GM23338 (cell line): ENCODE measurements around the gene PLEKHG5. TPM values are rescaled to one million over a fixed set of nuclear protein-coding genes. Genes with fewer than 3 reads are reported as not detected.

Experiments used
- ATAC-seq: fragments of 200-7000 bp; cut with Tn5 transposase; 3 replicates; pipeline ENCODE4 v1.9.1; 2020
- DNase-seq: peaks from one replicate; pipeline ENCODE4 v3.0.0-alpha.2; 2015; ENCODE audit warnings: low spot score
- H2AFZ ChIP-seq: fragments of 200-600 bp; sonication (generic); 2 replicates; pipeline ENCODE4 v1.8.0; 2016; ENCODE audit warnings: antibody characterized with exemption, mild to moderate bottlenecking, moderate library complexity
- H3F3A ChIP-seq: fragments of 200-600 bp; sonication (generic); replicated peaks from 2 replicates; pipeline ENCODE4 v1.8.0; 2017; ENCODE audit warnings: antibody characterized with exemption, mixed run types, low read depth
- H3K27ac ChIP-seq: fragments of 200-600 bp; sonication (generic); 2 replicates; pipeline ENCODE4 v1.6.1; 2016; ENCODE audit warnings: low read depth
- H3K27me3 ChIP-seq: fragments of 200-600 bp; sonication (generic); 2 replicates; pipeline ENCODE4 v1.8.0; 2016; ENCODE audit warnings: mild to moderate bottlenecking, mixed run types, moderate library complexity; ENCODE audit not compliant: insufficient read depth
- H3K36me3 ChIP-seq: fragments of 200-600 bp; sonication (generic); 2 replicates; pipeline ENCODE4 v1.8.0; 2016; ENCODE audit warnings: mild to moderate bottlenecking; ENCODE audit not compliant: insufficient read depth
- H3K4me1 ChIP-seq: fragments of 200-600 bp; sonication (generic); 2 replicates; pipeline ENCODE4 v1.8.0; 2016; ENCODE audit warnings: mild to moderate bottlenecking, moderate library complexity; ENCODE audit not compliant: insufficient read depth
- H3K4me2 ChIP-seq: fragments of 200-600 bp; sonication (generic); 2 replicates; pipeline ENCODE4 v1.7.1; 2017; ENCODE audit warnings: mixed run types
- H3K4me3 ChIP-seq: fragments of 200-600 bp; sonication (generic); 2 replicates; pipeline ENCODE4 v1.6.1; 2016; ENCODE audit warnings: mixed run types
- H3K79me2 ChIP-seq: fragments of 200-600 bp; sonication (generic); replicated peaks from 2 replicates; pipeline ENCODE4 v1.8.0; 2017; ENCODE audit warnings: mild to moderate bottlenecking; ENCODE audit not compliant: insufficient read depth
- H3K9me2 ChIP-seq: fragments of 200-600 bp; sonication (generic); 2 replicates; pipeline ENCODE4 v1.8.0; 2017; ENCODE audit not compliant: insufficient read depth
- H4K20me1 ChIP-seq: fragments of 200-600 bp; sonication (generic); replicated peaks from 2 replicates; pipeline ENCODE4 v1.8.0; 2017; ENCODE audit warnings: mild to moderate bottlenecking; ENCODE audit not compliant: insufficient read depth
- H3K27ac Mint-ChIP-seq: 2 replicates; pipeline ENCODE4 v1.8.0; 2020; ENCODE audit warnings: inconsistent platforms, mild to moderate bottlenecking, moderate library complexity, mixed read lengths
- H3K27me3 Mint-ChIP-seq: 3 replicates; pipeline ENCODE4 v1.8.0; 2022; ENCODE audit warnings: low read depth, mild to moderate bottlenecking, moderate library complexity, mixed read lengths, inconsistent platforms; ENCODE audit not compliant: insufficient read depth, poor library complexity
- H3K36me3 Mint-ChIP-seq: 3 replicates; pipeline ENCODE4 v1.8.0; 2021; ENCODE audit warnings: low read depth, mild to moderate bottlenecking, inconsistent platforms, moderate library complexity, mixed read lengths
- H3K4me1 Mint-ChIP-seq: 3 replicates; pipeline ENCODE4 v1.8.0; 2020; ENCODE audit warnings: mild to moderate bottlenecking, inconsistent platforms, mixed read lengths
- H3K4me3 Mint-ChIP-seq: 3 replicates; pipeline ENCODE4 v1.8.0; 2021; ENCODE audit warnings: moderate library complexity, mild to moderate bottlenecking, inconsistent platforms, mixed read lengths
- H3K9me3 Mint-ChIP-seq: 3 replicates; pipeline ENCODE4 v1.8.0; 2020; ENCODE audit warnings: moderate library complexity, mild to moderate bottlenecking, inconsistent platforms, mixed read lengths
- CREB1 ChIP-seq: fragments of 250-450 bp; sonication (Bioruptor Pico); IDR thresholded peaks from 2 replicates; pipeline ENCODE4 v1.5.0; 2020; ENCODE audit warnings: low read depth, mild to moderate bottlenecking, moderate library complexity
- ETS1 ChIP-seq: IDR thresholded peaks from 2 replicates; pipeline ENCODE4 v1.6.1; 2016; ENCODE audit warnings: antibody characterized with exemption
- NANOG ChIP-seq: IDR thresholded peaks from 2 replicates; pipeline ENCODE4 v1.6.1; 2016; ENCODE audit warnings: antibody characterized with exemption, borderline replicate concordance
- POLR2AphosphoS5 ChIP-seq: IDR thresholded peaks from 2 replicates; pipeline ENCODE4 v1.6.1; 2016; ENCODE audit warnings: antibody characterized with exemption, low read depth
- REST ChIP-seq: IDR thresholded peaks from one replicate; pipeline ENCODE4 v1.6.1; 2018; ENCODE audit warnings: antibody characterized with exemption; ENCODE audit not compliant: unreplicated experiment
- STAT1 ChIP-seq: IDR thresholded peaks from one replicate; pipeline ENCODE4 v1.6.1; 2016; ENCODE audit warnings: antibody characterized with exemption; ENCODE audit not compliant: unreplicated experiment
- ZNF114 ChIP-seq: fragments of 250-450 bp; sonication (Bioruptor Pico); IDR thresholded peaks from 2 replicates; pipeline ENCODE4 v1.5.0; 2020; ENCODE audit warnings: mild to moderate bottlenecking, moderate library complexity
- ZNF331 ChIP-seq: fragments of 250-450 bp; sonication (Bioruptor Pico); IDR thresholded peaks from 2 replicates; pipeline ENCODE4 v1.5.0; 2020; ENCODE audit warnings: low read depth, mild to moderate bottlenecking, moderate library complexity
- polyA plus RNA-seq: library from polyadenylated mRNA; unstranded; fragments of >200 nt; fragmentation: Nextera tagmentation; extraction: Ambion mirVana; gene quantifications from 2 replicates; pipeline ENCODE4 v1.2.1, GENCODE V29; 2016
- total RNA-seq: library from RNA; depleted of rRNA; stranded (reverse); fragments of >200 nt; shearing (Covaris generic); gene quantifications from 2 replicates; pipeline ENCODE4 v1.2.3, GENCODE V29; 2014
- TF ChIP-seq, protein P1 (sequence below): fragments of 250-450 bp; sonication (Bioruptor Pico); IDR thresholded peaks from 2 replicates; pipeline ENCODE4 v1.5.0; 2020; ENCODE audit warnings: mild to moderate bottlenecking, moderate library complexity

Gene PLEKHG5
- total and polyA plus RNA-seq, 2 experiments from 2014 or later = 9.0 to 26.4 TPM

GRCh38 chr1:6470132-6471085 is 21.1 kb downstream of the PLEKHG5 start:
- Histone ChIP-seq H3F3A (peaks cover 23% of the 10 kb centered on the region; the same call in 1 of the 2 replicates), H3K4me1 (peaks cover 7% of the 10 kb centered on the region; the same call in 1 of the 2 replicates), H3K36me3 (no peaks in the 10 kb centered on the region), H3K9me2 (no peaks in the 10 kb centered on the region), H3K4me3 (peak overlapping the region; percentile 74), H2AFZ (no peak overlapping the region), H3K79me2 (no peaks in the 10 kb centered on the region), H3K27me3 (peaks cover 4% of the 10 kb centered on the region; the same call in 1 of the 2 replicates), H3K4me2 (peak overlapping the region; percentile 87), H4K20me1 (peaks cover 3% of the 10 kb centered on the region; the same call in 1 of the 2 replicates), H3K27ac (no peak overlapping the region)
- H3K27ac Mint-ChIP-seq = no peak overlapping the region
- no peak for TF ChIP-seq NANOG
- TF ChIP-seq POLR2AphosphoS5 = no peak
- no peak for TF ChIP-seq ETS1
- TF ChIP-seq CREB1 (CRISPR knock-in tag) = no peak
- TF ChIP-seq STAT1 = no peak
- TF ChIP-seq REST = no peak
- no peak for TF ChIP-seq ZNF331
- TF ChIP-seq, protein P1, sequence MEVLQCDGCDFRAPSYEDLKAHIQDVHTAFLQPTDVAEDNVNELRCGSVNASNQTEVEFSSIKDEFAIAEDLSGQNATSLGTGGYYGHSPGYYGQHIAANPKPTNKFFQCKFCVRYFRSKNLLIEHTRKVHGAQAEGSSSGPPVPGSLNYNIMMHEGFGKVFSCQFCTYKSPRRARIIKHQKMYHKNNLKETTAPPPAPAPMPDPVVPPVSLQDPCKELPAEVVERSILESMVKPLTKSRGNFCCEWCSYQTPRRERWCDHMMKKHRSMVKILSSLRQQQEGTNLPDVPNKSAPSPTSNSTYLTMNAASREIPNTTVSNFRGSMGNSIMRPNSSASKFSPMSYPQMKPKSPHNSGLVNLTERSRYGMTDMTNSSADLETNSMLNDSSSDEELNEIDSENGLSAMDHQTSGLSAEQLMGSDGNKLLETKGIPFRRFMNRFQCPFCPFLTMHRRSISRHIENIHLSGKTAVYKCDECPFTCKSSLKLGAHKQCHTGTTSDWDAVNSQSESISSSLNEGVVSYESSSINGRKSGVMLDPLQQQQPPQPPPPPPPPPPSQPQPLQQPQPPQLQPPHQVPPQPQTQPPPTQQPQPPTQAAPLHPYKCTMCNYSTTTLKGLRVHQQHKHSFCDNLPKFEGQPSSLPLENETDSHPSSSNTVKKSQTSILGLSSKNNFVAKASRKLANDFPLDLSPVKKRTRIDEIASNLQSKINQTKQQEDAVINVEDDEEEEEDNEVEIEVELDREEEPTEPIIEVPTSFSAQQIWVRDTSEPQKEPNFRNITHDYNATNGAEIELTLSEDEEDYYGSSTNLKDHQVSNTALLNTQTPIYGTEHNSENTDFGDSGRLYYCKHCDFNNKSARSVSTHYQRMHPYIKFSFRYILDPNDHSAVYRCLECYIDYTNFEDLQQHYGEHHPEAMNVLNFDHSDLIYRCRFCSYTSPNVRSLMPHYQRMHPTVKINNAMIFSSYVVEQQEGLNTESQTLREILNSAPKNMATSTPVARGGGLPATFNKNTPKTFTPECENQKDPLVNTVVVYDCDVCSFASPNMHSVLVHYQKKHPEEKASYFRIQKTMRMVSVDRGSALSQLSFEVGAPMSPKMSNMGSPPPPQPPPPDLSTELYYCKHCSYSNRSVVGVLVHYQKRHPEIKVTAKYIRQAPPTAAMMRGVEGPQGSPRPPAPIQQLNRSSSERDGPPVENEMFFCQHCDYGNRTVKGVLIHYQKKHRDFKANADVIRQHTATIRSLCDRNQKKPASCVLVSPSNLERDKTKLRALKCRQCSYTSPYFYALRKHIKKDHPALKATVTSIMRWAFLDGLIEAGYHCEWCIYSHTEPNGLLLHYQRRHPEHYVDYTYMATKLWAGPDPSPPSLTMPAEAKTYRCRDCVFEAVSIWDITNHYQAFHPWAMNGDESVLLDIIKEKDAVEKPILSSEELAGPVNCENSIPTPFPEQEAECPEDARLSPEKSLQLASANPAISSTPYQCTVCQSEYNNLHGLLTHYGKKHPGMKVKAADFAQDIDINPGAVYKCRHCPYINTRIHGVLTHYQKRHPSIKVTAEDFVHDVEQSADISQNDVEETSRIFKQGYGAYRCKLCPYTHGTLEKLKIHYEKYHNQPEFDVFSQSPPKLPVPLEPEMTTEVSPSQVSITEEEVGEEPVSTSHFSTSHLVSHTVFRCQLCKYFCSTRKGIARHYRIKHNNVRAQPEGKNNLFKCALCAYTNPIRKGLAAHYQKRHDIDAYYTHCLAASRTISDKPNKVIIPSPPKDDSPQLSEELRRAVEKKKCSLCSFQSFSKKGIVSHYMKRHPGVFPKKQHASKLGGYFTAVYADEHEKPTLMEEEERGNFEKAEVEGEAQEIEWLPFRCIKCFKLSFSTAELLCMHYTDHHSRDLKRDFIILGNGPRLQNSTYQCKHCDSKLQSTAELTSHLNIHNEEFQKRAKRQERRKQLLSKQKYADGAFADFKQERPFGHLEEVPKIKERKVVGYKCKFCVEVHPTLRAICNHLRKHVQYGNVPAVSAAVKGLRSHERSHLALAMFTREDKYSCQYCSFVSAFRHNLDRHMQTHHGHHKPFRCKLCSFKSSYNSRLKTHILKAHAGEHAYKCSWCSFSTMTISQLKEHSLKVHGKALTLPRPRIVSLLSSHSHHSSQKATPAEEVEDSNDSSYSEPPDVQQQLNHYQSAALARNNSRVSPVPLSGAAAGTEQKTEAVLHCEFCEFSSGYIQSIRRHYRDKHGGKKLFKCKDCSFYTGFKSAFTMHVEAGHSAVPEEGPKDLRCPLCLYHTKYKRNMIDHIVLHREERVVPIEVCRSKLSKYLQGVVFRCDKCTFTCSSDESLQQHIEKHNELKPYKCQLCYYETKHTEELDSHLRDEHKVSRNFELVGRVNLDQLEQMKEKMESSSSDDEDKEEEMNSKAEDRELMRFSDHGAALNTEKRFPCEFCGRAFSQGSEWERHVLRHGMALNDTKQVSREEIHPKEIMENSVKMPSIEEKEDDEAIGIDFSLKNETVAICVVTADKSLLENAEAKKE (CRISPR knock-in tag) = no peak
- TF ChIP-seq ZNF114 (CRISPR knock-in tag) = no peak
- peaks cover 21% of the 10 kb centered on the region for H3K4me1 Mint-ChIP-seq
- DNase-seq (peak; percentile 75), ATAC-seq (peak; percentile 14)
- H3K9me3 Mint-ChIP-seq = no peaks in the 10 kb centered on the region; the same call in 2 of the 3 replicates
- peaks cover 34% of the 10 kb centered on the region for H3K36me3 Mint-ChIP-seq
- H3K4me3 Mint-ChIP-seq = peak overlapping the region; percentile 70; the same call in 2 of the 3 replicates
- H3K27me3 Mint-ChIP-seq = peaks cover 10% of the 10 kb centered on the region
